ENCODE data around the gene WDR45B.

GRCh38 chr17:82675476-82676245 lies 27.4 kb upstream of the WDR45B start:
- TF ChIP-seq CTCF (IDR thresholded peaks at IDR 0.05; ENCODE audit: low read length) (no peak), EZH2 (IDR thresholded peaks at IDR 0.05; ENCODE audit: borderline replicate concordance, low read length) (no peak)

Data from OCI-LY1 (cell line).